ENCODE results near the gene CDKL1.
"Not testable (repeated sequence)": the region's sequence is repeated elsewhere in the genome, so short reads cannot be mapped to it uniquely, and the experiment has no call there.

The CDKL1 gene

DNA sequence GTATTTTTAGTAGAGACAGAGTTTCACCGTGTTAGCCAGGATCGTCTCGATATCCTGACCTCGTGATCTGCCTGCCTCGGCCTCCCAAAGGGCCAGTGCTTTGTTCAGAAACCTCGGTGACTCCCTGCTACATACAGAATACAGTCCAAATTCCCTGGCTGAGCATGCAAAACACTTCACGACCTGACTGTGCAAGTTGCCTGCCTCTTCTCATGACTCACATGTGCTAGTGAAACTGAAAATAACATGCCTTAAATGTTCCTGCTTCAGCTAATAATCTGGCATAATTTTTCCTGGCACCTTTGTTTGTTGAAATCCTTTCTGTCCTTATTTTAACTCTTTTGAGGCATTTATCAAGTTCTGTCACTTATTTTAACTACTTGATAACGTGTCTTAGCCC is 76.4 kb downstream of the CDKL1 start:
- no peak for DNase-seq

DNA sequence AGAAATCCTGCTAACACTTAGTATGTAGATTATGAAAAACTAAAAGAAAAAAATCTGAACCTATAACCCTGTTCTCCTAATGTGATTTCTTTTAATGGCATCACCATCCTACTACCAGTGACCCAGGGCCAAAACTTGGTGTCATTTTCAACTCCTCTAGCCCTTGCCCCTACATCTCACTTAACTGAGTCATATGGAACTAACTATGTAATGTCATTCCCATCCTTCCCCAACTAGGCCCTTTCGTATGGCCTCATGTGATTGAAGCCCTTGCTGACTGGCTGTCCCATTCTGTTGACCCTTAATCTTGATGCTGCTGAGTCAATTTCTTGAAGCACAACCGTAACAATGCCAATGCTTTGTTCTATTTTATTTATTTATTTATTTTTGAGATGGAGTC is 77.0 kb downstream of the CDKL1 start:
- DNase-seq, result no peak

DNA sequence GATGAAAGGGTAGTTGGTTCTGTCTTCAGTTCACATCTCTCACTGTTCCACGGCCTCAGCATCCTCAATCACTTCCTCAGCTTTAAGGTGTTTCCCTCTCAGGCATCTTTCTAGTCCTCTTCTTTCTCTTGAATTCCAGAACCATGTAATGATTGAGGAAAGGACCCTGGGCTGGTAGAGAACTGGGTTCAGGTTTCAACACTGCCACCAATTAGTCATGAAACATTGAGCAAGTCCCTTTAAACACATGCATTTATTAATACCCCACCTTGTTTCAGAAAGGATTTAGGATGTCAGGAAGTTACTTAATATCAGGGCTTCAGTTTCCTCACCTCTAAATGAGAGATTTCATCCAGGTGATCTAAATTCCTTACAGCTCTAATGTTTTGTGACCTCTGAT is 77.4 kb downstream of the CDKL1 start:
- DNase-seq, result no peak

DNA sequence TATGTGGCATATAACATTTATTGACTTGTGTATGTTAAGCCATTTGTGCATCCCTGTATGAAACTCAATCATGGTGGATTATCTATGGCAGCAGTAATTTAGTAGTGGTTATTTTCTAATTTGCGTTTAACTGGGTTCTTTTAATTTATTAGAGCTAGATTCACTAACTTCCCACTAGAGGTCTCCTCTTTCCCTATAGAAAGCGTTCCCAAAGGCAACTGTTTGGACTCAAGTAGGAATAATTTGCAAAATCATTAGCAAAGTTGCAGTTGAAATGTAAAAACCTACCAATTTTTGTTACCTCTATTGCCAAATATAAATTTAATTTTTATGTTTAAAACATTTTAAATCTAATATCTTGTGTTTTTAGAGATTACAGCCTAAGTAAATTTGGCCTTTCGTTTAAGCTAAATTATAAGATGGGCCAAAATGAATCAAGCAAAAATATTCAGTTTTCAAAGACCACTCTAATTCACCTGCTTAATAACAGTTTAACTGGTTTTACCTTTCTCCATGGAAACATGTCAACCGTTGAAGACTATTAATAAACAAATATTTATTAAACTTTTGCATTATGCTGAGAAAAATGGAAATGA is 78.6 kb downstream of the CDKL1 start:
- DNase-seq, result no peak

DNA sequence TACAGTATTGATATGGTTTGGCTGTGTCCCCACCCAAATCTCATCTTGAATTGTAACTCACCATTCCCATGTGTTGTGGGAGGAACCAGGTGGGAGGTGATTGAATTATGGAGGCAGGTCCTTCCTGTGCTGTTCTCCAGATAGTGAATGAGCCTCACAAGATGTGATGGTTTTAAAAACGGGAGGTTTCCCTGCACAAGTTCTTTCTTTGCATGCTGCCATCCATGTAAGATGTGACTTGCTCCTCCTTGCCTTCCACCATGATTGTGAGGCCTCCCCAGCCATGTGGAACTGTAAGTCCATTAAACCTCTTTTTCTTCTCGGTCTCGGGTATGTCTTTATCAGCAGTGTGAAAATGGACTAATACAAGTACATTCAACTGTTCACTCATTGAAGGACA is 82.6 kb downstream of the CDKL1 start:
- not testable (repeated sequence) for DNase-seq

DNA sequence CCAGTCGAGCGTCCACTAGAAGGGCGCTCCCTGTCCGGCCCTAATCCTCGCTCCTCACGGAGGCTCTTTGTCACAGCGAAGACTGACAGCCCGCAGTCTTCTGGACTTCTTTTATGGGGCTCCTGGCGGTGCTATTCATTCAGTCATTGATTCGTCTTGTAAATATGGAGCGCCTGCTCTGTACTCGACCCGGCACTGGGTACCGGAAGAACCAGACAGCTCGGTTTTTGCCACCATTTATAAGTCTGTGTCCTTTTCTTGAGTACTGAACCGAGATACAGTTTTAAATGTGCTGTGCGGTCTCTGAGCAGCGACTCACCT is 84.0 kb downstream of the CDKL1 start:
- DNase-seq, result no peak

DNA sequence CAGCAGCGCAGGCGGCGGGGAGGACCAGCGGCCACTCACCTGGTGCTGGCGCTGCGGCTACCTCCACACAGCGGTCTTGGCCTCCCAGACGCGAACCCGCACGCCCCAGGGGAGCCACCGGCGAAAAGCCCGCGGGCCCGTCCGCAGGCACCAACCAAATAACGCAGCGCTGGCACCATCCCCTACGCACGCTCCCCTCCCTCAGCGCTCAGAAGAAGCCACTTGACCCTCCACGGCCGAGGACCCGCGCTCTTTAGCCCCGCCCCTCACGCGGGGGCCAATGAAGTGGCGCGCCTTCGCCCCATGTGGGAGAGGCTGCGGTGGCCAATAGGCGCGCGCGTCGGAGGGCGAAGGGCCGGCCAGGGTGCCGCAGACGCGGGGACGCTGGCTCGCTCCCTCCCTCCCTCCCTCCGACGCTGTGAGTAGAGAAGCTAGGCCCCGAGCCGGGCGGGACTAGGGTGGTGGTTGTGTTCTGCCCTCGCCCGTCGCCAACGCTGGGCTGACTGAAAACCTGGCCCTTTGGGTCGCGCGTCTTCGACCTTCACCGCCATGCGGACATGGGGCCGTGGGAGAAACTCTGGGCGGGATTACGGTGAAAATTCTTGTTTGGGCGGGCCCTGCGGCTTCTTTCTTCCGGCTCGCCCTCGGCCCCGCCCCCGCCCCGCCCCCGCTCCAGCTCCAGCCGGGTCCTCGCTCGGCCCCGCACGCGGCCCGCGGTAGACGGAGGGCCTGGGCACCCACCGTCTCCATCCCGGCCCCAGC is 84.5 kb downstream of the CDKL1 start, which contains the start of the genes DMAC2L and L2HGDH:
Gene DMAC2L (plus strand): TSS at position 353 of the 762 bp plus-strand sequence. CDS start 9,164 bp downstream, outside the sequence.
Gene L2HGDH (minus strand): TSS at position 258 of the 762 bp plus-strand sequence. CDS start 79 bp downstream, at position 179.
- DNase-seq, result peak; percentile 62

DNA sequence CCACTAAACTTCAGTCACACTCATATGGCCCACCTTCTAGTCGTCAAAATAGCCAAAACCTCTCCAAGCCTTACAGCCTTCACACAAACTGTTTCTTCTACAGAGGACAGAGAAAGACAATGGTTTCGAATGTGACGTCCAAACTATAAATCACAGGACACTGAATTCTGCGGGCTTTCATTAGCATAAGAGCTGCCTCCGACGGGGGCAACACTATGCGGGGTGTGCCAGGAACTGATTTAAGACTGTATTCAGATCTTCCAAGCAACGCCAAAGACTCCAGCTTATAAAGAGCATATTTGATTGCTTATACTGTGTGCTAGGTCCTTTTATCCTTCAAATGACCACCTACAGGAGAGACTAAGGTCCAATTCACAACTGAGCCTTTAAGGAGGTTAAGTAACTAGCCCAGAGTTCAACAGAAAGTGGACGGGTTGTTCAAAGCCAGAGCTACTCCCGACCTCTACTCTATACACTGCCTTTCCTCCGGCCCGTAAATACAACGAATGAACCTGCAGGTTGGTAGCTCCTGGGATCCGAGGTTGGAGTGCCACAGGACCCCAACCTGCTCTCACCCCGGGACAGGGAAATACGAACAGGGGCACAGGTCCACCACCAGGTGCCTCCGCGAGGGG is 85.2 kb downstream of the CDKL1 start:
- no peak for DNase-seq

DNA sequence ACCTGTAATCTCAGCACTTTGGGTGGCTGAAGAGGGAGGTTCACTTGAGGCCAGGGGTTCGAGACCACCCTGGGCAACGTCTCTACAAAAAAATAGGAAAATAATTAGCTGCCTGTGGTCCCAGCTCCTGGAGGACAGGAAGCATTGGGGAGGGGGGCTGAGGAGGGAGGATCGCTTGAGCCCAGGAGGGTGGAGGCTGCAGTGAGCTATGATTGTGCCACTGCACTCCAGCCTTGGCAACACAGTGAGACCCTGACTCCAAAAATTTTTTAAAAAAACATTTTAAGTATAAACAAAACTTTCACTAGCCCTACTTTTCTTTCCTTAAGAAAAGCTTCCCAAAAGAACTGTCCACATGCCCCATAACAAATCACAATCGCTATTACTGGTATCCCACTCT is 86.2 kb downstream of the CDKL1 start:
- no peak for DNase-seq

DNA sequence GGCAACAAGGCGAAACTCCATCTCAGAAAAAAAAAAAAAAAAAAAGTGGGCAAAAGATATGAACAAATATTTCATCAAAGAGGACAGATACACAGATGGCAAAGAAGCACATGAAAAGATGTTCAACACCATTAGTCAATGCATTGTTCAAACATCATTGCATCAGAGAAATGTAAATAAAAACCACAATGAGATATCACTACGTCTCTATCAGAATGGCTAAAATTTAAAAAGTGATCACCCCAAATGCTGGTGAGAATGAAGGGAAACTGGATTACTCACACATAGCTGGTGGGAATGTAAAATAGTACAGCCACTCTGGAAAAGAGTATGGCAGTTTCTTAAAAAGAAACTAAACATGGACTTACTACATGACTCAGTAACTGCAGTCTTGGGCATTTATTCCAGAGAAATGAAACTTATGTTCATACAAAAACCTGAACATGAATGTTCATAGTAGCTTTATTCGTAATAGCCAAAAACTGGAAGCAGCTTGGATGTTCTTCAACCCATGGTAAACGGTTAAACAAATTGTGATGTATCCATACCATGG is 88.2 kb downstream of the CDKL1 start:
- no peak for DNase-seq

DNA sequence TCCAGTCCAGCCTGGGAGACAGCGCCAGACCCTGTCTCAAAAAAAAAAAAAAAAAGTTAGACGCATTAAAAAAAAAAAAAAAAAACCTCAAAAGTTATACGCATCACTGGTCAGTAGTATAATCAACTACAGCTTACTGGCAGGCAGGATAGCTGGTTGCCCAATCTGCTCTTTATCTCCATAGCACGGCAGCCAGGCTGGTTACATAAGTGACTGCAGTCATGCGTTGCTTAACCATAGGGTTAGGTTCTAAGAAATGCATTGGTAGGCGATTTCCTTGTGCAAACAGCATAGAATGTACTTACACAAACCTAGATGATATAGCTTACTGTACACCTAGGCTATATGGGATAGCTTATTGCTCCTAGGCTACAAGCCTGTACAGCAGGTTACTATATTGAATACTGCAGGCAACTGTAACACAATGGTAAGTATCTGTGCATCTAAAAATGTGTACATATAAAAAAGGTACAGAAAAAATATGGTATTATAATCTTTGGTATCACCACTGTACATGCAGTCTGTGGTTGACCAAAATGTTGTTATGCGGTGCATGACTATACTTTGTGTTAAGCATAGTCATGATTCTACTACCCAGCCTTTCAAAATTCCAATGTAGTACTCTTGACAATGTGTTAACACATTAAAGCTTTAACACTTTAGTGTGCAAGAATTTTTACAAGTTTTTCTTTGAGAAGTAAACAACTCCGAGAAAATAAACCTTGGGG is 92.8 kb downstream of the CDKL1 start:
- no peak for DNase-seq

DNA sequence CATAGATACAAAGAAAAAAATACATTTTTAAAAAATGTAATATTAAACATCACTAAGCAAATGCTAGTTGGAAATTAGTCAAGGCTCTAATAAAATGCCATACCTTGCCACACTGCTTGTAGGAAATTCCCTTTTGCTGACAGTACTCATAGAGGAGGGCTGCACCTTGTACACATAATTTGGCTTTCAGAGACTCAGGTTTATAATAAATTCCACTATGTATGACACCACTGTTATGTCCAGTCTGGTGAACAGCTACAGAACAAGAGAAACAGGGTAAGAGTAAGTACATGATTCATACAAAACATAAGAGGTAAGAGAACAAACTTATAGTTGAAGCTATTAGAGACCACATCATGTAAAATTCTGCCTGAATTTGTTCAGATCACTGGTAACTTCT is 94.8 kb downstream of the CDKL1 start:
- DNase-seq, result no peak

DNA sequence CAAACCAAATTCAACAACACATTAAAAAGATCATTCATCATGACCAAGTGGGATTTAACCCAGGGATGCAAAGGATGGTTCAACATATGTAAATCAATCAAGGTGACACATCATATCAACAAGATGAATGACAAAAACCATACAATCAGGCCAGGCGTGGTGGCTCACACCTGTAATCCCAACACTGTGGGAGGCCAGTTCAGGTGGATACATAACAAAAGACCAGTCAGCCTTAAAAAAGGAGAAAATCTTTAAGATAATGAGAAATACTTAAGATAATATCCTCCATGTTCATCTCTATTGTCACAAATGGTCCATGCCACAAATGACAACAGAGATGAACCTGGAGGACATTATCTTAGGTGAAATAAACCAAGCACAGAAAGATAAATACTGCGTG is 97.1 kb downstream of the CDKL1 start:
- no peak for DNase-seq

DNA sequence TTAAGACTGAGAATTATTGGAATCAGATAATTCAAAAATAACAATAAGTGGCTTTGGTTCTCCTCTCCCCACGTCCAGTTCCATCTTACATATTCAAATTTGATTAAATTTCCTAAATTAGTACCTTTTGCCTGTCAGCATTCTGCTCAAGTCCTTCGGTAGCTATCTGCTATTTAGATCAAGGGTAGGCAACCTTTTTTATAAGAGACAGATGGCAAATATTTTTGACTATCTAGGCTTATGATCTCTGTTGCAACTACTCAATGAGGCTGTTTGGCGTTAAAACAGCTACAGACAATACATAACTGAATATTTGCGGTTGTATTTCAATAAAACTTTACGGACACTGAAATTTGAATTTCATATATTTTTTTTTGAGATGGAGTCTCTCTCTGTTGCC is 106.4 kb downstream of the CDKL1 start:
- DNase-seq, result no peak

DNA sequence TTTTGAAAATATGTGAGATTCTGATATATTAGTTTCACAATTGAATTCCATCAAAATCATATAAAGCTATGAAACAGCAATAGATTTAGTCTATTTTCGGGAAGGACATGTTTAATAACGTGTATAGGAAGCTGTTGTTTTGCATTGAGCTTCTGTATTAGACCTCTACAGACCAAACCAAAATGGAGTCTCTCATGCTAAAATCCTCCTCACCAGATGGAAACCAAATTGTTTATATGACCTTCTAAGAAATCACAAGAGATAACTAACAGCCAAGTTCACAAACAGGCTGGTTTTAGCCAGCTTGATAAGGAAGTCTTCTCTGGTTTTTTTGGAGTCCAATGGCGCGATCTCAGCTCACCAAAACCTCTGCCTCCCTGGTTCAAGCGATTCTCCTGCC is 108.5 kb downstream of the CDKL1 start:
- DNase-seq, result no peak

DNA sequence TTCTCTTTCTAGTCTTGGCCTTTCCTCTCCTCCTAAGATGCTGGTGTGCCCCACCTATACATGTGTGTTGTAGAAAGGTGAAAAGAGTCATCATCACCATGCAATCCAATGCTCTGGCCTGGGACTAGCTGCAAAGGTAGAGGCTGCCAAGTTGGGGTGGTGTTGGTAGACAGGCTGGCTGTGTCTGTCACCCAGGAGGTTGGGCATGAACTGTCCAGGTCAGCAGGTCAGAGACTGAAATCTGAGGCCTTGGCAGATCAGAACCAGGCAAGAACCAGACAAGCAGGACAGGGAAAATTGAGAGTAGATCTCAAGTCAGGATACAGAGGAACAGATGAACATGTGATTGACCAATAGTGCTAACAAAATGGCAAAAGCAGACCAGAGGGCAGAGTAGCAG is 110.8 kb downstream of the CDKL1 start:
- no peak for DNase-seq
